Sigmoid colon (tissue), 7 donors: ENCODE results near the gene NCBP3. TPM values are rescaled to one million over a fixed set of nuclear protein-coding genes. Genes with fewer than 3 reads are reported as not detected.
"Not testable (repeated sequence)": the region's sequence is repeated elsewhere in the genome, so short reads cannot be mapped to it uniquely, and the experiment has no call there.

Experiments
- DNase-seq: peaks from one replicate; pipeline ENCODE4 v3.0.0-alpha.2; 2019
- H3K27ac ChIP-seq, 4 donors: fragments of 200-600 bp; sonication (generic); one replicate each; pipeline ENCODE4 v1.5.1; 2016 to 2019; ENCODE audit warnings: mild to moderate bottlenecking in 1 of 4
- H3K27me3 ChIP-seq, 3 donors: fragments of 200-600 bp; sonication (generic); one replicate each; pipeline ENCODE4 v1.5.1; 2019; ENCODE audit warnings: mild to moderate bottlenecking in 1 of 3
- H3K36me3 ChIP-seq, 4 donors: fragments of 200-600 bp; sonication (generic); one replicate each; pipeline ENCODE4 v1.5.1; 2016 to 2019
- H3K4me1 ChIP-seq, 4 donors: fragments of 200-600 bp; sonication (generic); one replicate each; pipeline ENCODE4 v1.5.1; 2017 to 2019
- H3K4me3 ChIP-seq, 4 donors: fragments of 200-600 bp; sonication (generic); one replicate each; pipeline ENCODE4 v1.5.1; 2017 to 2019; ENCODE audit warnings: mild to moderate bottlenecking in 2 of 4, moderate library complexity in 1 of 4
- H3K9me3 ChIP-seq, 4 donors: fragments of 200-600 bp in 3 of 4; sonication (generic) in 3 of 4; one replicate each; pipeline versions ENCODE4 v1.5.1 to v1.6.1; 2013 to 2019
- CTCF ChIP-seq, 4 experiments: fragments of 450-650 bp in 3 of 4; fragments of 200-600 bp in 1 of 4; IDR thresholded peaks; one replicate each; pipeline ENCODE4 v1.5.1; 2016 to 2019; ENCODE audit warnings: antibody characterized with exemption in 4 of 4, mild to moderate bottlenecking in 3 of 4, moderate library complexity in 2 of 4
- EP300 ChIP-seq, 4 donors: sonication (generic); formaldehyde crosslinking; IDR thresholded peaks; one replicate each; pipeline ENCODE4 v1.6.1; 2017; ENCODE audit warnings: antibody characterized with exemption in 4 of 4
- POLR2A ChIP-seq, 2 donors: fragments of 450-650 bp; IDR thresholded peaks; one replicate each; pipeline ENCODE4 v1.6.1; 2016; ENCODE audit warnings: antibody characterized with exemption in 2 of 2, mild to moderate bottlenecking in 2 of 2, moderate library complexity in 2 of 2
- POLR2AphosphoS5 ChIP-seq, 4 donors: sonication (generic); formaldehyde crosslinking; IDR thresholded peaks; one replicate each; pipeline ENCODE4 v1.6.1; 2017; ENCODE audit warnings: antibody characterized with exemption in 4 of 4
- WGBS, 2 donors: extraction: QIAGEN DNeasy Blood & Tissue Kit; methylation state at CpG; one replicate each; pipeline ENCODE4 v1.1.7; 2013; 5-methylcytosine and 5-hydroxymethylcytosine counted together
- intact Hi-C: fragments of 100-400 bp; cut with DNase I; formaldehyde crosslinking; loops from one replicate; pipeline ENCODE4 v1.15.1; 2023
- polyA plus RNA-seq, 3 donors: library from polyadenylated mRNA; stranded (reverse); fragments of 200-250 nt; gene quantifications; one replicate each; pipeline ENCODE4 v1.2.3, GENCODE V29; 2013
- total RNA-seq, 4 donors: library from RNA; depleted of rRNA; stranded (reverse); fragments of >200 nt; gene quantifications; one replicate each; pipeline ENCODE4 v1.1.0, GENCODE V29; 2016
- donor health status: healthy with polysubstance abuse.
- donor health status: Bipolar disorder and iron deficiency.
- donor health status: healthy.

NCBP3 gene
- total and polyA plus RNA-seq, 7 donors, result 8.4 to 34.8 (median 21.6) TPM

- Histone ChIP-seq H3K4me3 (no peak overlapping the region), H3K36me3 (no peaks in the 10 kb centered on the region), H3K27ac (no peak overlapping the region), H3K9me3 (no peaks in the 10 kb centered on the region), H3K4me1 (peaks cover 0 to 4% (median 0%) of the 10 kb centered on the region in 4 donors), H3K27me3 (no peaks in the 10 kb centered on the region)
- no peak for DNase-seq
- WGBS, 2 donors, result 70 to 80% methylated on average over 6 of the region's 6 CpGs
- intact Hi-C loops, result no loop called here
- no peak for TF ChIP-seq EP300 (IDR thresholded peaks at IDR 0.05)
- no peak for TF ChIP-seq CTCF (IDR thresholded peaks at IDR 0.05)
- TF ChIP-seq POLR2AphosphoS5 (IDR thresholded peaks at IDR 0.05), result no peak
- TF ChIP-seq POLR2A (IDR thresholded peaks at IDR 0.05), result no peak
Measured at GRCh38 chr17:3792481-3792880, 53.6 kb downstream of the NCBP3 start.

- intact Hi-C loops, result no loop called here
- peaks cover 0 to 4% (median 0%) of the 10 kb centered on the region in 4 donors for H3K4me1 ChIP-seq
- no peaks in the 10 kb centered on the region for H3K27me3 ChIP-seq
- no peaks in the 10 kb centered on the region for H3K36me3 ChIP-seq
- no peak overlapping the region for H3K27ac ChIP-seq
- no peak for DNase-seq
- 52 to 68% methylated on average over 2 of the region's 2 CpGs for WGBS, 2 donors
- H3K9me3 ChIP-seq, result no peaks in the 10 kb centered on the region
- no peak overlapping the region for H3K4me3 ChIP-seq
- TF ChIP-seq EP300 (IDR thresholded peaks at IDR 0.05), result no peak
- no peak for TF ChIP-seq POLR2A (IDR thresholded peaks at IDR 0.05)
- no peak for TF ChIP-seq CTCF (IDR thresholded peaks at IDR 0.05)
- TF ChIP-seq POLR2AphosphoS5 (IDR thresholded peaks at IDR 0.05), result no peak
Measured at GRCh38 chr17:3788200-3788599, 57.8 kb downstream of the NCBP3 start.

- whole genome bisulfite sequencing, 2 donors, result 85 to 87% methylated on average over 5 of the region's 5 CpGs
- H3K27ac ChIP-seq, DNase-seq, intact Hi-C loops, H3K4me3 ChIP-seq, H3K9me3 ChIP-seq, H3K4me1 ChIP-seq, H3K27me3 ChIP-seq, H3K36me3 ChIP-seq: not testable (repeated sequence)
Measured at GRCh38 chr17:3785323-3785722, 60.7 kb downstream of the NCBP3 start.

- H3K27me3 ChIP-seq, result no peaks in the 10 kb centered on the region
- H3K4me3 ChIP-seq, result no peak overlapping the region
- H3K4me1 ChIP-seq, result no peaks in the 10 kb centered on the region
- intact Hi-C loops, result no loop called here
- WGBS, 2 donors, result 87 to 88% methylated on average over 8 of the region's 8 CpGs
- no peaks in the 10 kb centered on the region for H3K36me3 ChIP-seq
- no peaks in the 10 kb centered on the region for H3K9me3 ChIP-seq
- no peak for DNase-seq
- TF ChIP-seq POLR2AphosphoS5 (IDR thresholded peaks at IDR 0.05) (no peak), POLR2A (IDR thresholded peaks at IDR 0.05) (no peak), EP300 (IDR thresholded peaks at IDR 0.05) (no peak), CTCF (IDR thresholded peaks at IDR 0.05) (no peak)
- no peak overlapping the region for H3K27ac ChIP-seq
Measured at GRCh38 chr17:3782751-3783150, 63.3 kb downstream of the NCBP3 start.

GRCh38 chr17:3780986-3781385 lies 65.1 kb downstream of the NCBP3 start:
- no peak for DNase-seq
- intact Hi-C loops, result no loop called here

More at GRCh38 chr17:3780986-3781385, 65.1 kb downstream of the NCBP3 start:
- no peaks in the 10 kb centered on the region for H3K36me3 ChIP-seq
- H3K4me3 ChIP-seq, result no peak overlapping the region
- TF ChIP-seq POLR2A (IDR thresholded peaks at IDR 0.05), result no peak
- TF ChIP-seq CTCF (IDR thresholded peaks at IDR 0.05), result no peak
- TF ChIP-seq EP300 (IDR thresholded peaks at IDR 0.05), result no peak
- no peak for TF ChIP-seq POLR2AphosphoS5 (IDR thresholded peaks at IDR 0.05)
- no peaks in the 10 kb centered on the region for H3K9me3 ChIP-seq
- H3K27me3 ChIP-seq, result no peaks in the 10 kb centered on the region
- 77 to 79% methylated on average over 6 of the region's 6 CpGs for WGBS, 2 donors
- H3K27ac ChIP-seq, result no peak overlapping the region
- H3K4me1 ChIP-seq, result no peaks in the 10 kb centered on the region
